HL-60 (cell line): ENCODE data around the gene PPP1R9B.

ENCODE experiments used
- GABPA ChIP-seq: IDR thresholded peaks from 2 replicates; pipeline ENCODE4 v1.6.1; 2012; ENCODE audit warnings: low read depth
- TF ChIP-seq, protein P1 (sequence below): IDR thresholded peaks from one replicate; pipeline ENCODE4 v1.5.1; 2011; ENCODE audit warnings: low read length, control low read depth, inconsistent platforms; ENCODE audit not compliant: insufficient read depth
- TF ChIP-seq, protein P2 (sequence below): IDR thresholded peaks from 2 replicates; pipeline ENCODE4 v1.6.1; 2012; ENCODE audit warnings: low read depth; ENCODE audit not compliant: insufficient replicate concordance

DNA sequence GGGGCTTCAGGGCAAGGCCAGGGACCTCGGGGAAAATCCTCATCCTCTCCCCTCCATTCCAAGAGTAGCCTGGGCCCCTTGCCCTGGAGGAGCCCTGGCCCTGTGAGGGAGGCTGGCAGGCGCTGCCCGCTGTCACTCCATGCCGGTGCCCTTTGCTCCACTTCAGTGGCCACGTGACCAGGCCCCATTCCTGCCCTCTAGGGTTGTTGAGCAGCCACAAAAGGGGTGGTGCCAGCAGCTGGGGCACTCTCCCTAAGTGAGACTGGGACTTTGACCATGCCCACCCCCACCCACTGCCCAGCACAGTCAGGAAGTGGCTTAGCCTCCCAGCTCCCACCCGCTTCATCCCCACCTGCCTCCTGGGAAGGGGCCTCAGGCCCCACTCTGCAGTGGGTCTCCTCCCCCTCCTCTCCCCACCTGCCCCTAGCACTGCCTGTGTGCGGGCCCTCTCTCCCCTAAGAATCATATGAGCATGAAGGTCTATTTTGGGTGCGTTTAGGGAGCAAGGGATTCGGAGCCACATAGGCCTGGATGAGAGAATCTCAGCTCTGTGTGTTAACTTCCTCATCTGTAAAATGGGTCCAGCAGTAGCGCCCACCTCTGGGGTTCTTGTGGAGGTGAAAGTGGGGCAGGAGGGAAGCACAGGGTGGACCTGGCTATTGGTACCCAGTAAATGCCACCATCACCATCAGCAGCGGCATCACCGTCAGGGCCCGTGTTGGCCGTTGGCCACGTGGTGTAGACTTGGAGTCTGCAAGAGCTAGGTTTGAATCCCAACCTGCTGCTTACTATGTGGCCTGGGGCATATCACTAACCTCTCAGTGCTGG, 48.1 kb downstream of the PPP1R9B start:
- TF ChIP-seq, protein P1, sequence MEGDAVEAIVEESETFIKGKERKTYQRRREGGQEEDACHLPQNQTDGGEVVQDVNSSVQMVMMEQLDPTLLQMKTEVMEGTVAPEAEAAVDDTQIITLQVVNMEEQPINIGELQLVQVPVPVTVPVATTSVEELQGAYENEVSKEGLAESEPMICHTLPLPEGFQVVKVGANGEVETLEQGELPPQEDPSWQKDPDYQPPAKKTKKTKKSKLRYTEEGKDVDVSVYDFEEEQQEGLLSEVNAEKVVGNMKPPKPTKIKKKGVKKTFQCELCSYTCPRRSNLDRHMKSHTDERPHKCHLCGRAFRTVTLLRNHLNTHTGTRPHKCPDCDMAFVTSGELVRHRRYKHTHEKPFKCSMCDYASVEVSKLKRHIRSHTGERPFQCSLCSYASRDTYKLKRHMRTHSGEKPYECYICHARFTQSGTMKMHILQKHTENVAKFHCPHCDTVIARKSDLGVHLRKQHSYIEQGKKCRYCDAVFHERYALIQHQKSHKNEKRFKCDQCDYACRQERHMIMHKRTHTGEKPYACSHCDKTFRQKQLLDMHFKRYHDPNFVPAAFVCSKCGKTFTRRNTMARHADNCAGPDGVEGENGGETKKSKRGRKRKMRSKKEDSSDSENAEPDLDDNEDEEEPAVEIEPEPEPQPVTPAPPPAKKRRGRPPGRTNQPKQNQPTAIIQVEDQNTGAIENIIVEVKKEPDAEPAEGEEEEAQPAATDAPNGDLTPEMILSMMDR: no peak
- TF ChIP-seq GABPA: no peak
- TF ChIP-seq, protein P2, sequence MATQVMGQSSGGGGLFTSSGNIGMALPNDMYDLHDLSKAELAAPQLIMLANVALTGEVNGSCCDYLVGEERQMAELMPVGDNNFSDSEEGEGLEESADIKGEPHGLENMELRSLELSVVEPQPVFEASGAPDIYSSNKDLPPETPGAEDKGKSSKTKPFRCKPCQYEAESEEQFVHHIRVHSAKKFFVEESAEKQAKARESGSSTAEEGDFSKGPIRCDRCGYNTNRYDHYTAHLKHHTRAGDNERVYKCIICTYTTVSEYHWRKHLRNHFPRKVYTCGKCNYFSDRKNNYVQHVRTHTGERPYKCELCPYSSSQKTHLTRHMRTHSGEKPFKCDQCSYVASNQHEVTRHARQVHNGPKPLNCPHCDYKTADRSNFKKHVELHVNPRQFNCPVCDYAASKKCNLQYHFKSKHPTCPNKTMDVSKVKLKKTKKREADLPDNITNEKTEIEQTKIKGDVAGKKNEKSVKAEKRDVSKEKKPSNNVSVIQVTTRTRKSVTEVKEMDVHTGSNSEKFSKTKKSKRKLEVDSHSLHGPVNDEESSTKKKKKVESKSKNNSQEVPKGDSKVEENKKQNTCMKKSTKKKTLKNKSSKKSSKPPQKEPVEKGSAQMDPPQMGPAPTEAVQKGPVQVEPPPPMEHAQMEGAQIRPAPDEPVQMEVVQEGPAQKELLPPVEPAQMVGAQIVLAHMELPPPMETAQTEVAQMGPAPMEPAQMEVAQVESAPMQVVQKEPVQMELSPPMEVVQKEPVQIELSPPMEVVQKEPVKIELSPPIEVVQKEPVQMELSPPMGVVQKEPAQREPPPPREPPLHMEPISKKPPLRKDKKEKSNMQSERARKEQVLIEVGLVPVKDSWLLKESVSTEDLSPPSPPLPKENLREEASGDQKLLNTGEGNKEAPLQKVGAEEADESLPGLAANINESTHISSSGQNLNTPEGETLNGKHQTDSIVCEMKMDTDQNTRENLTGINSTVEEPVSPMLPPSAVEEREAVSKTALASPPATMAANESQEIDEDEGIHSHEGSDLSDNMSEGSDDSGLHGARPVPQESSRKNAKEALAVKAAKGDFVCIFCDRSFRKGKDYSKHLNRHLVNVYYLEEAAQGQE: no peak
